Measurements from ENCODE around the gene HSPA1A.

The HSPA1A gene

GRCh38 chr6:31865205-31866118, 50.1 kb downstream of the HSPA1A start:
- no peak for DNase-seq
